NOMO-1 (cell line): ENCODE results near the gene VWA8.

Experiments used
- DNase-seq, 2 experiments: peaks; one replicate each; lab custom pipeline; 2025; ENCODE audit not compliant: unreplicated experiment in 2 of 2; lab: John Stamatoyannopoulos, UW

The VWA8 gene

DNA sequence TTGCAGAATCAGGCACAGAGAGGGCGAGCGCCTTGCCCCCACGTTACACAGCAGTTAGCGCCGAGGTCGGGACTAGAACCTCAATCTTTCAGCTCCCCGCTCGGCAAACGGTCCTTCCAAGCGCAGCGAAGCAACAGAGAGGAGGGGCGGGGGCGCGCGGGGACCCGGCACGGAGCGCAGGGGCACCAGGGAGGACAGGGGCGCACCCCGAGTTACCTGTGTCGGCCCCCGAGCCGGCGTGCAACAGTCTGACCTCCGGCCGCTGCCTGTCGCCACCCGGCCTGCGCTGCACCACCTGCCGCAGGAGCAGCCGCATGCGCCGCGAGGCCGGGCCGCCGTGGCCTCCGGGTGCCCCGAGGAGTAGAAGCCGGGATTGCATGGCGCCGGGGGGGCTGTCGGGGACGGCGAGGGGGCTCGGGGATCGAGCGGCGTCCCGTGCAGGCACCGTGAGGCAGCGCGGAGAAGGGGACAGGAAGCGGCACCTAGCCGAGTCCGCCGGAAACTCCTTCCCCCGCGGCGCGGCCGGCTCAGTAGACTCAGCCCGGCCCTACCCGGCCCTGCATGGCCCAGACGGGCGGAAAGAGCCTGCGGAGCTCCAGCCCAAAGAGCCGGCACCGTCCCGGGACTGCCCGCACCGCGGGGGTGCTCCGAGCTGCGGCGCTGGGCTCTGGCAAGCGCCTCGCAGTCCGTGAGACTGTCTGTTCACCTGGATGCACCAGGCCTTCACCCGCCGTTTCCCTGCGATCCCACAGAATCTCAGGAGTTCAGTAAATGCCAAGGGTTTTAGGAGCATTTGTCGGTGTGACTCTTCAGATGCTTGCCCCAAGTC is at the start of gene VWA8:
Gene VWA8, minus strand, starts transcription at position 473 of the 829 bp plus-strand sequence. Its CDS starts 94 bp downstream, at position 379.
- DNase-seq = peak; percentile 63 to 71

- no peak for DNase-seq
Observed at GRCh38 chr13:42009057-42009456, 48.1 kb upstream of the VWA8 start.

DNA sequence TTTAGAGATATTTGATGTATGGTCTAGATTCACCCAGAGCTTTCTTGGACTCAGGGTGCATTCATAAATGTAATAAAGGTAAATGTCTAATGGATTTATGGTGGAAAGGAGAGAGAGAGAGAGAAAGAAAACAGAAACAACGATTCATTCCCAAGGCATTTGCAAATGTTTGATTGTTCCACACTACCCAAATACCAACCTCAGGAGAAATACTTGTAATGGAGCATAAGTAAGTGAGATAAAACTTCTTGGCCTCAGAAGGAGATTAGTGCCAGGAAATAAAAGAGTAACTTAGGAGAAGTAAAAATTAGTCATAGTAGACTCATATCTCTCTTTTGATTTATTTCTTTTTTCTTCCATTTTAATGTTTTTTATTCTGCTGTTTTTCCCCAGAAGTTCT is 46.9 kb upstream of the VWA8 start:
- no peak for DNase-seq

DNA sequence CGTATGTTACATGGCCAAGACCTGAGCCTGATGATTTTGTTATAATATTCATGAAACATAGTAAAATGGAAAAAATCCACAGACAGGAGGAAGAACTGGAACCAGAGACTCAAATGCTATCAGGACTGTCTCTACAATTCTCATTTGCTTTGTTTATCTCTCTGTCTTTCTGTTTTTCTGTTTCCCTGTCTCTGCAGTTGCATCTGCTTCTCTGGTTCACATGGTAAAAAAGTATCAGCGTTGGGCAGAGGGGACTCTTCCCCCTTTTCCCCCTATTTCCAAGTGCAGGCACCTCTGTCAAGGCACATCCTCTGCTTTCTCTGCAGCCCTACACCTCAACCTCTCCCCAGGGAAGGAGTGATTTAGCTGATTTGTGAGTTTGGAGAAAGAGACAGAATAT is 41.2 kb upstream of the VWA8 start:
- no peak for DNase-seq

GRCh38 chr13:42001580-42001979 is 40.7 kb upstream of the VWA8 start:
- no peak for DNase-seq

GRCh38 chr13:42000846-42001245 is 39.9 kb upstream of the VWA8 start:
- DNase-seq = no peak

- DNase-seq = no peak
Observed at GRCh38 chr13:41997396-41997795, 36.5 kb upstream of the VWA8 start.

- peak; percentile 9 to 52 for DNase-seq
Observed at GRCh38 chr13:41995946-41996345, 35.0 kb upstream of the VWA8 start.

DNA sequence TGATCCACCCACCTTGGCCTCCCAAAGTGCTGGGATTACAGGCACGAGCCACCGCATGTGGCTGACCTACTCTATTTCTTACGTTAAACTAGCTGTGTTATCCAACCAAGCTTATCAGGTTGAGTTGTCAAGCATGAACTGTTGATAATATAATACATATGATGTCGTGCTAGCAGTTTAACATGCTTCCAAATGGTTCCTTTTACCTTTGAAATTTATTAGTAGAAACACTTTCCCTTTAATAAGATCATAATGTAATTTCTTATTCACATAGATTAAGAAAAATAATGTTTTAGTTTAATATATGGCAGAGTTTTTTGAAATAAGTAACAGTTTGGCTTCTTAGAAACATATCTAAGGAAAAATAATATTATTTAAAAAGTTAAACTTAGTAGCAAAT is 34.4 kb upstream of the VWA8 start:
- no peak for DNase-seq

GRCh38 chr13:41994696-41995095 is 33.8 kb upstream of the VWA8 start:
- no peak for DNase-seq

GRCh38 chr13:41991936-41992335 is 31.0 kb upstream of the VWA8 start:
- no peak for DNase-seq

GRCh38 chr13:41988244-41988643 is 27.3 kb upstream of the VWA8 start:
- no peak for DNase-seq

DNA sequence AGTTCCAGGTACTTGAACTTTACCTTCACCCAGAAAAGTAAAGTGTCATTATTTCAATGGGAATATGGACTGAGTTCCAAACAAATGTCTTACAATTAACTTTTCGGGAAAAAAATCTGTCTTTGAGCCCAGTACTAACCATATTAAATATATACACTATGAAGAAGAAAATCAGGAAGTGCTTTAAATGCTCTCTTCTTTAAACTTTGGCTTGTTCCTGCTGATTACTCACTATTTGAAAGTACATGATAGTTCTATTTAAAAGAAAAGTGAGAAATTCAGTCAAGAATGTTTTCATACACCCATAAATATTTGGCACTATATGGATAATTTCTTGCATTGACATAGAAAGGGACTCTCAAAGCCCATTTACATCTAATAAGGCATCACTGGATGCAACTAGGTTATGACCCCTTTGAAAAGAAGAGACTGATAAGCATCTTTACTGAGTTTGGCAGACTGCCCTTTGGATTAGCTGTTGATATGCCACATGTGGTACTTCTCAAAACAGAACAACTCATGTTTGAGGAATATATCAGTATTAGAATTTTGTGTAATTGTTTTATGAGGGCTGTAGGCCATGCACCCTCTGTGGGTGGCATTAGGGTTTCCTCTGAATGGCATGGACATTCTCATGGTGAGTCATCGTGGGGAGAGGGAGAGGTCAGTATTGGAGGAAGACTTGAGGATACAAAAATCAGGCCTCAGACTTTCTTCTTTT is 25.0 kb upstream of the VWA8 start:
- DNase-seq = no peak

- no peak for DNase-seq
Observed at GRCh38 chr13:41981951-41982715, 21.2 kb upstream of the VWA8 start.

- DNase-seq = peak in 1 of 2 experiments; percentile 26
Observed at GRCh38 chr13:41978007-41978406, 17.1 kb upstream of the VWA8 start.

- DNase-seq = no peak
Observed at GRCh38 chr13:41976476-41976875, 15.6 kb upstream of the VWA8 start.

GRCh38 chr13:41974262-41974900 is 13.5 kb upstream of the VWA8 start:
- no peak for DNase-seq

DNA sequence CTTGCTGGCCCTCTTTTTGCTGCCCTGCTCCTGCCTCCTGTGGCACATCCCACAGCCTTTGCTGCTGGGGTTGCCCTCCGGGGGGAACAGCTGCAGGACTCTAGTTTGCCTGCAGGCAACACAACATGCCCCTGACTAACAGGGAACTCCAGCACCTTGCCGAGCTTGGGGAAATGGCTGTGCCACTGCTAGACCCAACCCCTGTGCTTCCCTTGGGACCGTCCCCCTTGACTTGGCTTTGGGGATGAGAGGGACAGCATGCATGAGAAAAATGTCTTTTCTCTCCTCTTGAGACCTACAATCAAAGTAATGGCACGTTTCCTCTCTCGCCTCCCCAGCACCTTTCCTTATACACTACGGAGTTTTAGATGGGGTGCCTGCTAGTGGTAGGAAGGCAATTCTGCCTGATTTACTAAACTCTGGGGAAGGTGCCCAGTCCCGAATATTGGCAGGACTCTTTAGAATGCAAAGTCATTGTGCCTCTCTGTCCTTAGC is 12.4 kb upstream of the VWA8 start:
- DNase-seq = no peak

DNA sequence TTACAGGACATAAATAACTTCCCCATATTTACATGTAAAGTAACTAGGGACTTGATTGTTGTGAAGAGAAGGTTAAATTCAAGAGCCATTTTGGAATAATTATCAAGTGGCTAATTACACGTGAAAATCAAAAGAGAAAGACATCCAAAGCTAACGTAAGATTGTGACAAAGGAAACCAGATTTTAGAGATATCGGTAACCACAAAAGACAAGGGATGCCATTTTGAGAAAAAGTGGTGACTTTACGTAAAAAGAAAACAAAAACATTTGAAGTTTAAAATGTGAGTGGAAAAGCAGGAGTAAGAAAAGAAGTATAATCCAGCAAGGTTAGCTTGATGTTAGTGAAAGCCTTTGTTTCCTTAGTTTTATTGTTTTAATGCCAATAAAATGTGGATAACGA is 10.9 kb upstream of the VWA8 start:
- no peak for DNase-seq

DNA sequence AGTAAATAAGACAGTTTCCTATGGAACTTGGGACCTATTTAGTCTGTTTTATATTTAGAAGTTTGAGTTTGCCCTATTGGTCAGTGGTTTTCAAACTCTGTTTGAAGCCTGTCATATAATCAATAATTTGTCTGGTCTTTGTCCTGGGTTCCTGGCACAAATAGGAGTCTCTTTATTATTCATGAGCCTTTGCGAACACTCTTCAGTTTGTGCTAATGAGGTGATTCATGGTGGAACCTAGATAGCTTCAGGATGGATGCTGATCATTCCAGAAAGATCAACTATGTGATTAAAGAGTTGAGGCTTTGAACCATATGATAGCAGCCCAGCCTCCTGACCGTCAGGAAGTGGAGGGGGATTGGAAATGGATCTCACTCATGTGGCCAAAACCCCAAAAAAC is 10.0 kb upstream of the VWA8 start:
- DNase-seq = no peak

GRCh38 chr13:41970022-41970421 is 9.1 kb upstream of the VWA8 start:
- DNase-seq = peak in 1 of 2 experiments; percentile 12
